Jurkat, Clone E6-1 (cell line): Measurements from ENCODE around the gene PPP1R26.
"Not testable (repeated sequence)": the region's sequence is repeated elsewhere in the genome, so short reads cannot be mapped to it uniquely, and the experiment has no call there.

Source experiments
- DNase-seq: peaks from one replicate; pipeline ENCODE4 v3.0.0-alpha.2; 2011; ENCODE audit warnings: low read depth, low spot score
- H3K4me3 ChIP-seq: 2 replicates; pipeline ENCODE4 v1.5.1; 2011; ENCODE audit warnings: mild to moderate bottlenecking, low read length, control low read depth, moderate library complexity

The PPP1R26 gene

DNA sequence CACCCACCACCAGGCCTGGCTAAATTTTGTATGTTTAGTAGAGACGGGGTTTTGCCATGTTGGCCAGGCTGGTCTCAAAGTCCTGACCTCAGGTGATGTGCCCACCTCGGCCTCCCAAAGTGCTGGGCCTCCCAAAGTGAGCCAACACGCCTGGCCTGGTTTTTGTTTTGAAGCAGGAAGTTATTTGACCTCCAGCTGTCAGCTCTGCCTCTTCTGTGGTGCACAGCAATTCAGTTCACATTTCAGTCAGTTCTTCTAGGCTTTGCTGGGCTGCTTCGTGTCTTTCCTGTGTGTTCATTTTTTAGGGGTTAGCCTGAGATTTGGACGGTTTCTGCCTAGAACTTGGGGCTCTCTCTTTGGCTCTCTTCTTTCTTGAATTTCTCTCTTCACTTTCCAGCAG lies 50.6 kb downstream of the PPP1R26 start:
- H3K4me3 ChIP-seq = no peak overlapping the region
- DNase-seq = no peak

- no peak overlapping the region for H3K4me3 ChIP-seq
Observed at GRCh38 chr9:135531096-135531495, 51.5 kb downstream of the PPP1R26 start.

DNA sequence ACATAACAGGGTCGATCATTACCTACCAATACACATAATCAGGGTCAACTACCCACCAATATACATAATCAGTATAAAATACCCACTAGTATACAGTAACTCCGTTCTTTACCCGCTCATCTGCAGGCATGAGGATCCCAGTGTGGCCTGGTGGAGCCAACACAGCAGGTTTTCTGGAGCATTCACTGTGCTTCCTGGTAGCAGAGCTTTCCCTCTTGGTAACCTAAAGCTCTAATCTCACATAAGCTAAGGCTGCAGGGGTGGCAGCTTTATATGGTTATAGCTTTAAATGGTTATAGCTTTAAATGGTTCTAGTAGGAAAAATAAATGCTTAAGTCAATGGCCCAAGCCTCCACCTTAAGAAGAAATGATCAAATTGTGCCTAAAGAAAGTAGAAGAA lies 53.5 kb downstream of the PPP1R26 start:
- no peak overlapping the region for H3K4me3 ChIP-seq
- no peak for DNase-seq

More at GRCh38 chr9:135531096-135531495, 51.5 kb downstream of the PPP1R26 start:
- no peak for DNase-seq

DNA sequence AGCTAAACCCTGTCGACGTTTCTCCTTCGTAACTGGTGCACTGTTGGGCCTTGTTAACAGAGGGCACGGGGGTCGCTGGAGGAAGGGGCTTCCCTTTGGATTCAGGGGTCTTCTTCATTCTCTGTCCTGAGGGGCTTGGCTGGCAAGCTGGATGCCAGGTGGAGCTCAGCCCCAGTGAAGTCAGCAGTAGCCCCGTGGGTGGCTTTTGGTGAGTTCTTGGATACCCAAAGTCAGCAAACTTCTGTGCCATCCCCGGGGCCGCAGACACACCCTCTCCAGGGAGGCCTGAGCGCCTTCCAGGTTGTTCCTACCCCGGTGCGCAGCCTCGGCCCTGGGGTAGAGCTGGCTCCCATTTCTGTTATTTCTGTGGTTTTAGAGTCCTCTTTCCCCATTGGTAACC lies 54.1 kb downstream of the PPP1R26 start:
- H3K4me3 ChIP-seq = no peak overlapping the region
- DNase-seq = no peak

- H3K4me3 ChIP-seq, DNase-seq: not testable (repeated sequence)
Observed at GRCh38 chr9:135534192-135534711, 54.7 kb downstream of the PPP1R26 start.

GRCh38 chr9:135534826-135535225 lies 55.2 kb downstream of the PPP1R26 start:
- not testable (repeated sequence) for H3K4me3 ChIP-seq, DNase-seq

- not testable (repeated sequence) for DNase-seq, H3K4me3 ChIP-seq
Observed at GRCh38 chr9:135535631-135536030, 56.0 kb downstream of the PPP1R26 start.

DNA sequence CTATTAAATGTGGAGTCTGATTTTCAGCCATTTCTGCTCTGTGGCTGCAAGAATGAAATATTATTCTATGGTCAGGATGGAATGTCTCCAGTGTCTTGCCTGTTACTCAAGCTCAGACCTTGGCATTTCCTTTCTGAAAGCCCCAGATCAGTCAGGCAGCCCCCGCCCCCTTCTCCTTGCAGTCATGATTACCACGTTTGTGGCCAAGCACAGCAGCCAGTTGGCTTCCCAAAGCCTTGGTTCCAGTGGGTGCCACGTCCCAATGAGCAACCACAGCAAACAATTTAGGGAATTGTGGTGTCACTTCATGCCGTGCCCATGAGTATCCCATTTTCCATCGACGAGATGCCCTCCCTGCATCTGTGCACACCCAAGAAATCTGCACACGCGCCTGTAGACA lies 56.6 kb downstream of the PPP1R26 start:
- DNase-seq = no peak
- H3K4me3 ChIP-seq = no peak overlapping the region
